Amygdala (tissue), 56 donors: ENCODE results near the gene ATF1.
"Not testable (repeated sequence)": the region's sequence is repeated elsewhere in the genome, so short reads cannot be mapped to it uniquely, and the experiment has no call there.

Experiments used
- DNase-seq, 56 donors: peaks; one replicate each; lab custom pipeline; 2025; lab: John Stamatoyannopoulos, UW

The ATF1 gene

GRCh38 chr12:50788561-50788960 lies 24.7 kb downstream of the ATF1 start:
- no peak for DNase-seq

DNA sequence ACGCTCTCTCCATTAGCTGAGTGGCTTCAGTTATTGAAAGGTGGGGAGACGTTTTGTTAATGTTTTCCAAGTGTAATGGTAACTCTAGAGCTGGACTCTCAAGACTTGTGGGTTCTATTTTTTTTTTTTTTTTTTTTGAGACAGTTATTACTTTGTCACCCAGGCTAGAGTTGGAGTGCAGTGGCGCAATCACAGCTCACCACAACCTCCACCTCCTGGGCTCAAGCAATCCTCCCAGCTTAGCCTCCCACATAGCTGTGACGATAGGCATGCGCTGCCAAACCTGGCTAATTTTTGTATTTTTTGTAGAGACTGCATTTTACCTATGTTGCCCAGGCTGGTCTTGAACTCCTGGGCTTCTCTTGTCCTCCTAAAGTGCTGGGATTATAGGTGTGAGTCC lies 26.2 kb downstream of the ATF1 start:
- no peak for DNase-seq

- DNase-seq, result no peak
These were observed 36.0 kb downstream of the ATF1 start for GRCh38 chr12:50799908-50800307.

DNA sequence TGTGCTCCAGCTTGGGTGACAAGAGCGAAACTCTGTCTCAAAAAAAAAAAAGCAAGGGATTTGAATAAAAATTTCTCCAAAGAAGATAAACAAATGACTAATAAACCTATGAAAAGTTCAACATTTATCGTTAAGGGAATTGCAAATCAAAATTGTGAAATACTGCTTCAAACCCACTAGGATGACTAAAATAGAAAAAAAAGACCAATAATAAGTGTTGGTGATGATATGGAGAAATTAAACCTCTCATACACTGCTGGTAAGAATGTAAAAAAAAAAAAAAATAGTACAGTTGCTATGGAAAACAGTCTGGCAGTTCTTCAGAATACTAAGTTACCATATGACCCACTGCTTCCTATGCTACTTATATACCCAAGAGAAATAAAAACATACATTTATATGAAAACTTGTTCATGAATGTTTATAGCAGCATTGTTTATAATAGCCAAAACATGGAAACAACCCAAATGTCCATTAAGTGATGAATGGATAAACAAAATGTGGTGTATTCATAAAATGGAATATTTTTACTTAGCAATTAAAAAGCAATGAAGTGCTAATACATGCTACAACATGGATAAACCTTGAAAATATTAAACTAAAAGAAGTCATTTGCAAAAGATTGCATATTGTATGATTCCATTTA lies 39.5 kb downstream of the ATF1 start:
- no peak for DNase-seq

GRCh38 chr12:50806176-50806575 lies 42.3 kb downstream of the ATF1 start:
- no peak for DNase-seq

GRCh38 chr12:50809131-50809530 lies 45.2 kb downstream of the ATF1 start:
- not testable (repeated sequence) for DNase-seq

GRCh38 chr12:50814921-50815320 lies 51.0 kb downstream of the ATF1 start:
- DNase-seq, result not testable (repeated sequence)

- DNase-seq, result no peak
These were observed 56.3 kb downstream of the ATF1 start for GRCh38 chr12:50820177-50820576.

DNA sequence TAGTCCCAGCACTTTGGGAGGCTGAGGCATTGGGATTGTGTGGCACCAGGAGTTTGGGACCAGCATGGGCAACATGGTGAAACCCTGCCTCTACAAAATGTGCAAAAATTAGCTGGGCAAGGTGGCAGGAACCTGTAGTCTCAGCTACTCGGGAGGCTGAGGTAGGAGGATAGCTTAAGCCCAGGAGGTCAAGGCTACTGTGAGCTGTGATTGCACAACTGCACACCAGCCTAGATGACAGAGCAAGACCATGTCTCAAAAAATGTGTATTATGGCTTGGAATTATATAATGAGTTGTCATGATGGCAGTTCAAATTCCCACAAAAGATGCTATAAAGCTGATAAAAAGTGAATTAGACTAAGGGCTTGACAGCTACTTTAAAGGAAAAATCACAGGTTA lies 58.2 kb downstream of the ATF1 start:
- DNase-seq, result no peak

- DNase-seq, result not testable (repeated sequence)
These were observed 59.8 kb downstream of the ATF1 start for GRCh38 chr12:50823724-50824123.

DNA sequence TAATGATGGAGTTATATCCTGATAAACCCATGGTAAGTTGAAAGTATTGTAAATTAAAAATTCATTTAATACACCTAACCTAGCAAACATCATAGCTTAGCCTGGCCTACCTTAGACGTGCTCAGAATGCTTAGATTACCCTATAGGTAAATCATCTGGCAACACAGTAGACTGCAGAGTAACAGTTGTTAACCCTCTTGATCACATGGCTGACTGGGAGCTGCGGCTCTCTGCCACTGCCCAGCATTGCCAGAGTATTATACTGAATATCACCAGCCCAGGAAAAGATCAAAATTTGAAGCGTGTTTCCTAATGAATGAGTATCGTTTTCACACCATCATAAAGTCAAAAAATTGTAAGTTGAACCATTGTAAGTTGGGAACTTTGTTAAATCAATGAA lies 61.0 kb downstream of the ATF1 start:
- DNase-seq, result no peak

GRCh38 chr12:50825372-50825838 lies 61.5 kb downstream of the ATF1 start:
- peak in 1 of 56 donors; percentile 24 for DNase-seq

DNA sequence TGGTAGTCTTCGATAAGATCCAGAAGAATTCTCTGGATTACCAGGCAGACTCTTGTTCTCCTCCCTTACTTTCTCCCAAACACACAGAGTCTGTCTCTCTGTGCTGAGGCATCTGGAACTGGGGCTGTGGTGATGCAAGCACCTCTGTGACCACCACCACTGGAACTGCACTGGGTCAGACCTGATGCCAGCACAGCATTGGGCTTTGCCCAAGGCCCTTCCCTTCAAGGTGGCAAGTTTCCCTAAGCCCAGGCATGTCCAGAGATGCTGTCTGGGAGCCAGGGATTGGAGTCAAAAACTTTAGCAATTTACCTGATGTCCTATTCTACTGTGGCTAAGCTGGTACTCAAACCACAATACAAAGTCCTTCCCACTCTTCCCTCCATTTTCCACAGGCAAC lies 64.2 kb downstream of the ATF1 start:
- no peak for DNase-seq

DNA sequence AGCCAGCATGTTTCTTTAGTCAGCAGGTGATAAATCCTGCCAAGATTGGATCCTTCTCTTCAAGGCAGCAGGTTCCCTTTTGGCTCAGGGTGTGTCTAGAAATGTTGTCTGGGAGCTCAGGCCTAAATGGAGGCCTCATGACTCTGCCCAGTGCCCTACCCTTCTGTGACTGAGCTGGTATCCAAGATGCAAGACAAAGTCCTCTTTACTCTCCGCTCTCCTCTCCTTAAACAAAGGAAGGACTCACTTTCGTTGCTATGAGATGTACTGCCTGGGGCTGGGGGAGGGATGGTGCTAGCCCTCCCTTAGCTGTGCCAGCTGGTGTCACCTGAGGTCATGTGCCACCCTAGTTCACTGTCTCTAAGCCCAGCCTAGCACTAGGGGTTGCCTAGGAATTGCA lies 65.0 kb downstream of the ATF1 start:
- no peak for DNase-seq

GRCh38 chr12:50833801-50834200 lies 69.9 kb downstream of the ATF1 start:
- DNase-seq, result not testable (repeated sequence)

DNA sequence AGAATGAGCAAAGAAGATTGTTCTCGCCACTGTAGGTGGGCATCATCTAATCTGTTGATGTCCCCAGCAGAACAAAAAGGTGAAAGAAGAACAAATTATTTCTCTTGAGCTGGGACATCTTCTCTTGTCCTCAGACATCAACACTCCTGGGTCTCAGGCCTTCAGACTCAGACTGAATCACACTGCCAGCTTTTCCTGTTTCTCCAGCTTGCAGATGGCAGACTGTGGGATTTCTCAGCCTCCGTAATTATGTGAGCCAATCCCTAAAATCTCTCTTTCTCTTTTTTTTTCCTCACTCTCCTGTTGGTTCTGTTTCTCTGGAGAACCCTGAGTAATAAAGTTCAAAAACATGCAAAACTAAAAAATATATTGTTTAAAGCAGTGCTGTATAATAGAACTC lies 75.1 kb downstream of the ATF1 start:
- peak in 5 of 56 donors; percentile 2 to 40 (median 6) for DNase-seq

- DNase-seq, result no peak
These were observed 77.0 kb downstream of the ATF1 start for GRCh38 chr12:50840809-50841487.

GRCh38 chr12:50841716-50842531 lies 78.0 kb downstream of the ATF1 start:
- DNase-seq, result no peak

DNA sequence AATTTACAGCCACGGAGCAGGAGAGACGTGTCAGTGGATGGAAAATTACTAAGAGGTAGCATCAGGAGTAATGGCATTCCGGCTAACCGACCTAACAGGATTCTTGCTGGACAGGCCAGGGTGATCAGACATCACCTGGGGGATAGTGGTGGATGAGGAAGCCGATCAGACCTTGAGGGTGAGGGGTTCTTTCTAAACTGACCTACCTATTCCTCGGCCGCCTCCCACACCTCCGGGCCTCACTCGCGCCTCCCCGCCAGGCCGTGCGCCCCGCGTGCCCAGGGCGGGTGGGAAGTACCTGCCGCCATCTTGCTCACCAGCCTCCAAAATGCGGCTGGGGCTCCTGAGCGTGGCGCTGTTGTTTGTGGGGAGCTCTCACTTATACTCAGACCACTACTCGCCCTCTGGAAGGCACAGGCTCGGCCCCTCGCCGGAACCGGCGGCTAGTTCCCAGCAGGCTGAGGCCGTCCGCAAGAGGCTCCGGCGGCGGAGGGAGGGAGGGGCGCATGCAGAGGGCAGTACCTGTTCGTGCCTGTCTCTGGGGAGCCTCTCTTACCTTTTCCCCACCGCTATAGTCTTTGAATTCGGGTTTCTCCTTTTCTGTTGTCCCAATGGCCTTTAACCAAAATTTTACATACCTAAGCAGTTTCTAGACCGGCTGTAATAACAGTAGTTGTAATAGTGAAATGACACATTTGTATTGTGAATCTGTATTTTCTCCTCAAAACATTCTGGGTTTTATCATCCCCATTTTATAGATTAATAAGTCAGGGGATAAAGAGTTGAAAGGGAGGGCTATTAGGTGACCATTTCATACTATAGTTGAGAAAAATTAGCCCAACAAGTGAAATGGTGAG lies 79.0 kb downstream of the ATF1 start, which contains the start of gene TMPRSS12:
Gene TMPRSS12, plus strand, starts transcription at position 290 of the 857 bp plus-strand sequence. Its CDS starts 39 bp downstream, at position 329.
- peak in 6 of 56 donors; percentile 5 to 19 (median 10) for DNase-seq

GRCh38 chr12:50845021-50845647 lies 81.2 kb downstream of the ATF1 start:
- no peak for DNase-seq
